CD4-positive, CD25-positive, alpha-beta regulatory T cell (primary cell): ENCODE results near the gene OR9Q2. TPM values are rescaled to one million over a fixed set of nuclear protein-coding genes. Genes with fewer than 3 reads are reported as not detected.

Source experiments
- ATAC-seq, 2 donors: fragments of 150-1000 bp; cut with Tn5 transposase; one replicate each; pipeline ENCODE4 v1.10.0; 2021; ENCODE audit warnings: low read depth in 2 of 2, moderate number of reproducible peaks in 2 of 2, moderate library complexity in 1 of 2
- DNase-seq, 3 donors: peaks; one replicate each; pipeline versions ENCODE4 v3.0.0 to v3.0.0-alpha.2; 2012 to 2022; ENCODE audit warnings: mixed read lengths in 1 of 3
- H3K27ac ChIP-seq: one replicate; pipeline ENCODE4 v1.7.0; 2013; ENCODE audit warnings: mild to moderate bottlenecking, low read length; ENCODE audit not compliant: insufficient read depth, poor library complexity, severe bottlenecking
- H3K27me3 ChIP-seq: one replicate; pipeline ENCODE4 v1.7.0; 2013; ENCODE audit warnings: low read length; ENCODE audit not compliant: control insufficient read depth, insufficient read depth
- H3K36me3 ChIP-seq: one replicate; pipeline ENCODE4 v1.7.0; 2013; ENCODE audit warnings: mild to moderate bottlenecking, low read length, moderate library complexity; ENCODE audit not compliant: control insufficient read depth, insufficient read depth
- H3K4me1 ChIP-seq: 2 replicates; pipeline ENCODE4 v1.7.0; 2013; ENCODE audit warnings: mild to moderate bottlenecking, low read length; ENCODE audit not compliant: insufficient read depth, control insufficient read depth, poor library complexity, severe bottlenecking
- H3K4me3 ChIP-seq: one replicate; pipeline ENCODE4 v1.7.0; 2013; ENCODE audit warnings: low read depth, mild to moderate bottlenecking, low read length, moderate library complexity
- H3K9me3 ChIP-seq, 2 experiments: 1 replicate in 1 of 2; 2 replicates in 1 of 2; pipeline ENCODE4 v1.7.0; 2013; ENCODE audit warnings: low read length in 2 of 2, mild to moderate bottlenecking in 1 of 2, moderate library complexity in 1 of 2; ENCODE audit not compliant: control insufficient read depth in 2 of 2
- H3K27ac Mint-ChIP-seq, 3 donors: one replicate each; pipeline ENCODE4 v1.8.0; 2020 to 2022; ENCODE audit warnings: mild to moderate bottlenecking in 3 of 3, mixed read lengths in 3 of 3, moderate library complexity in 2 of 3
- H3K27me3 Mint-ChIP-seq: one replicate; pipeline ENCODE4 v1.8.0; 2022; ENCODE audit warnings: mild to moderate bottlenecking, mixed read lengths
- H3K36me3 Mint-ChIP-seq: one replicate; pipeline ENCODE4 v1.8.0; 2020; ENCODE audit warnings: mixed read lengths
- H3K4me1 Mint-ChIP-seq, 4 donors: one replicate each; pipeline ENCODE4 v1.8.0; 2020 to 2022; ENCODE audit warnings: mixed read lengths in 4 of 4, mild to moderate bottlenecking in 1 of 4
- H3K4me3 Mint-ChIP-seq, 4 donors: one replicate each; pipeline ENCODE4 v1.8.0; 2020 to 2022; ENCODE audit warnings: mild to moderate bottlenecking in 4 of 4, mixed read lengths in 4 of 4, moderate library complexity in 3 of 4
- H3K9me3 Mint-ChIP-seq, 7 donors: one replicate each; pipeline ENCODE4 v1.8.0; 2020 to 2022; ENCODE audit warnings: mixed read lengths in 7 of 7, mild to moderate bottlenecking in 3 of 7, moderate library complexity in 2 of 7
- polyA plus RNA-seq, 4 donors: library from polyadenylated mRNA; unstranded; fragments of 300-500 nt; fragmentation: Illumina TruSeq; gene quantifications; one replicate each; pipeline ENCODE4 v1.2.3, GENCODE V29; 2021
- total RNA-seq: library from RNA; stranded (reverse); gene quantifications from one replicate; pipeline ENCODE4 v1.2.3, GENCODE V29; 2022

OR9Q2 gene, protein sequence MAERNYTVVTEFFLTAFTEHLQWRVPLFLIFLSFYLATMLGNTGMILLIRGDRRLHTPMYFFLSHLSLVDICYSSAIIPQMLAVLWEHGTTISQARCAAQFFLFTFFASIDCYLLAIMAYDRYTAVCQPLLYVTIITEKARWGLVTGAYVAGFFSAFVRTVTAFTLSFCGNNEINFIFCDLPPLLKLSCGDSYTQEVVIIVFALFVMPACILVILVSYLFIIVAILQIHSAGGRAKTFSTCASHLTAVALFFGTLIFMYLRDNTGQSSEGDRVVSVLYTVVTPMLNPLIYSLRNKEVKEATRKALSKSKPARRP
- total RNA-seq (not detected), polyA plus RNA-seq (not detected)

DNA sequence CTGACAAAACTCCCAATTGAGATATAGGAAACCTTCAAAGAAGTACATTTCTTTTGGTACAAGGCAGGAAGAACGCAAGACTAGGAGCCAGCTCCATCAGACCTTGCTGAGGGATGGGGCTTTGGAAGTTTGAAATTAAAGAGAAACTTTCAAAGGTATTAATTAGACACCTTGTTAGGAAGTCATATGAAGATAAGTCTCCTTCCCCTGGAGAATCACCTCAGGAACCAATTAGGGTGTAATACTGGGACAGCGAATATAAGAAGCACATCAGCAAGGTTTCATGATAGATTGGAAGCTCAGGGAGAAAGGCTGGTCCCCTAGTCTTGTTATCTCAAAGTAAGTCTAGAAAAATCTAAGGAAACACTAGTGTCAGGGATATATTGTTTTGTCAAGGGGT is at the start of gene OR9Q2:
OR9Q2 (plus strand) TSS at position 301 of the 400 bp plus-strand sequence. CDS start 1,421 bp downstream, outside the sequence.
- Mint-ChIP-seq H3K36me3 (no peaks in the 10 kb centered on the region), H3K9me3 (peaks cover 0 to 2% (median 0%) of the 10 kb centered on the region in 7 donors), H3K4me1 (no peaks in the 10 kb centered on the region), H3K27me3 (no peaks in the 10 kb centered on the region), H3K4me3 (no peak within 1 kb of the TSS), H3K27ac (no peak within 1 kb of the TSS)
- Histone ChIP-seq H3K4me1 (no peaks in the 10 kb centered on the region), H3K27me3 (no peaks in the 10 kb centered on the region), H3K9me3 (no peaks in the 10 kb centered on the region), H3K27ac (no peak within 1 kb of the TSS), H3K4me3 (no peak within 1 kb of the TSS), H3K36me3 (no peaks in the 10 kb centered on the region)
- DNase-seq (no peak), ATAC-seq (no peak)

DNA sequence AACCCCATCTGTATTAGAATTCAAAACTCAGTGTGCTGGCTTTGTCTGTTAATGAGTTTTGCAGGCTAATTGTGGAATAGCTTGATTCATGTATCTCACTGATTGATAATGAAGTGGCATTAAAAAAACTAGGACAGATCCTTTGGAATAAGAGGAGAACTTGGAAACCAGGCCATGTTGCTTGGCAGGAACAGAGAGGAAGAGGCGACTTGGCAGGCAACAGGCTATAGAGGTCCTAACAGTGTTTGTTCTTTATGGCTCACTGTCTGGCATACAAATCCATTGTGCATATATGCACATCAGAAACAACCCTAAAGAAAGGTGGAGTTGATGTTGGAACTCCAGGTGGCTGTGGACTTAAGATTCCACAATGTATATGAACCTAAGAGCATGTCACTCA is 46.1 kb upstream of the OR9Q2 start:
- Mint-ChIP-seq H3K27ac (no peak overlapping the region), H3K36me3 (no peaks in the 10 kb centered on the region), H3K9me3 (peaks cover 0 to 6% (median 0%) of the 10 kb centered on the region in 7 donors), H3K4me1 (no peaks in the 10 kb centered on the region), H3K4me3 (no peak overlapping the region), H3K27me3 (peaks cover 6% of the 10 kb centered on the region)
- Histone ChIP-seq H3K36me3 (no peaks in the 10 kb centered on the region), H3K27me3 (no peaks in the 10 kb centered on the region), H3K4me3 (no peak overlapping the region), H3K9me3 (no peaks in the 10 kb centered on the region), H3K4me1 (no peaks in the 10 kb centered on the region), H3K27ac (no peak overlapping the region)
- no peak for DNase-seq
- no peak for ATAC-seq

DNA sequence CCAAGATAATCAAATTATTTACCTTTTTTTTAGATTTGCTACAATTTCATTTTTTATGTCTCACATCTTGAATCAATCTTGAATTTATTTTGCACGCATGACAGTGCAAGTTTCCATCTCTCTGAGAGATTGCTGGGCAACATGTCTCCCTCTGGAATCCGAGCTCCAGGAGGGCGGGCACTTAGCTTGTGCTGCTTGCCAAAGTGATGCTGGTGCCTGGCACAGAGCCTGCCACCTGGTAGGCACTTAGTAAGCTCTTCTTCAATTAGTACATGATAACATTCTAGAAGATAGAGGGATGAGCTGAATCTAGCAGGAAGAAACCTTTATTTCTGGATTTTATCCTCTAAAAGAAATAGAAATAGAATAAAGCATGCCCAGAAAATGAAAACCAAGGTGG is 36.1 kb upstream of the OR9Q2 start:
- H3K36me3 ChIP-seq = no peaks in the 10 kb centered on the region
- no peaks in the 10 kb centered on the region for H3K4me1 ChIP-seq
- H3K27ac Mint-ChIP-seq = no peak overlapping the region
- no peaks in the 10 kb centered on the region for H3K27me3 ChIP-seq
- H3K27me3 Mint-ChIP-seq = peaks cover 7% of the 10 kb centered on the region
- ATAC-seq (no peak), DNase-seq (no peak)
- H3K27ac ChIP-seq = no peak overlapping the region
- no peaks in the 10 kb centered on the region for H3K4me1 Mint-ChIP-seq
- H3K9me3 ChIP-seq = no peaks in the 10 kb centered on the region
- no peak overlapping the region for H3K4me3 ChIP-seq
- H3K36me3 Mint-ChIP-seq = no peaks in the 10 kb centered on the region
- no peak overlapping the region for H3K4me3 Mint-ChIP-seq
- peaks cover 0 to 1% (median 0%) of the 10 kb centered on the region in 7 donors for H3K9me3 Mint-ChIP-seq

DNA sequence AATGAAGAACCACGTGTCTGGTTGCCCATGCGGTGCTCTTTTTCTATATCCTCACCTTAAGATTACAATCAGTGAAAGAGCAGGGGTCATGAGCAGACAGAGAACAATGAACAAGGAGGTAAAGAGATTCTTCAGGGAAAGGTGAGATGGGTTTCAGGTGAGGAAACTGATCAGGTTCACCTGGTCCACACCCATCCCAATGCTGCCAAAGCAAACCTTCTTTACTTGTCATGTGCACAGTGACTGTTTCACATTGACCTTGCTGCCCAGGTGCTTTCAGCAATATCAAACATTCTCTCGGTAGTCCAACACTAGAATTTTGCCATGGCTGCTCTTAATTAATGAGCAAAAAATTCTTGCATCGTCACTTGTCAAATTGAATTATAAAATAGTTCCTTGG is 24.5 kb upstream of the OR9Q2 start:
- Mint-ChIP-seq H3K27me3 (no peaks in the 10 kb centered on the region), H3K4me3 (no peak overlapping the region), H3K9me3 (peaks cover 0 to 5% (median 0%) of the 10 kb centered on the region in 7 donors)

DNA sequence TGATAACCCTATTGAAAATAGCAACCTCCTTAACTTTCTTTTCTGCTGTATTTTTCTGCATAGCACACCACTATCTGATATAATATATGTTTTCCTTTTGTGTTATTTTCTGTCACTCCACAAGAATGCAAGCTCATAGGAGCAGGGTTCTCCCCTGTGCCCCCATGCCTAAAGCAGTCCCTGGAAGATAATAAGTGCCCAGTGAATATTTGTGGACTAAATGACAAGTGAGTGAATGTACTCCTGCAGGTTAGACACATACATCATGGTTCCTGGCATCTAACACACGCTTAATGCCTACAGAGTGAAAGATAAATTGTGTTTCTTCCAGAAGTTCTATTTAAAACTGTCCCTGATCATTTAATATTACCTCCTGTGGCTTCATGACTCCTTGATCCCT is 23.9 kb upstream of the OR9Q2 start:
- ATAC-seq (no peak), DNase-seq (no peak)
- no peaks in the 10 kb centered on the region for H3K36me3 Mint-ChIP-seq

More for the DNA sequence above, 24.5 kb upstream of the OR9Q2 start:
- Mint-ChIP-seq H3K36me3 (no peaks in the 10 kb centered on the region), H3K27ac (no peak overlapping the region), H3K4me1 (no peaks in the 10 kb centered on the region)
- Histone ChIP-seq H3K27ac (no peak overlapping the region), H3K4me1 (no peaks in the 10 kb centered on the region), H3K36me3 (no peaks in the 10 kb centered on the region), H3K4me3 (no peak overlapping the region), H3K9me3 (no peaks in the 10 kb centered on the region), H3K27me3 (no peaks in the 10 kb centered on the region)
- no peak for DNase-seq
- ATAC-seq = no peak

DNA sequence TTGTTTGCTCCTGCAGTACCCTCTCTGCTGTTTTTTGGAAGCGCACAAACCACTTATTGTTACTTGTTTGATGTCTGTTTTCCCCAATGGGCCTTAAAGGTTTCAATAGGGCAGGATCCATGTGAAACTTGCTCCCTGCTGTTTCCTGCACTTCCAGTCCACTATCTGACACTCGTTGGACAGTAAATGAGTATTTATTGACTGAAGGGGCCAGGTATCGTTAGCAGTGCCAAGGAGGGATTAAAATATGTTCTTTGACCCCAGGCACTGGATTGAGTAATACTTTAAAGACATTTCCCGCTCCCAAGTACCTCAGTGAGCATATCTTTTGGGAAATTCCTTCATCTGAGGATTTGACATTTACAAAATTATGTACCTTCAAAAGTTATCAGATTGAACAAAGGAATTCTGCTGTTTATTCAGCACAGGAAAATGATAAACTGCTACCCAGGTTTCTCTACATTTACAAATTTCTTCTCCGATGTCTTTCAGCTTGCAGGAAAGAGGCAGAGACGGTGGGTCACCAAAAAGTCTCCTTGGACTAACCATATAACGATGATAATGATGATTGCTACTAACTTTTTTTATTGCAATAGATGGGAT is 23.3 kb upstream of the OR9Q2 start:
- Histone ChIP-seq H3K27me3 (no peaks in the 10 kb centered on the region), H3K36me3 (no peaks in the 10 kb centered on the region), H3K27ac (no peak overlapping the region), H3K9me3 (no peaks in the 10 kb centered on the region), H3K4me1 (no peaks in the 10 kb centered on the region), H3K4me3 (no peak overlapping the region)
- peaks cover 0 to 2% (median 0%) of the 10 kb centered on the region in 7 donors for H3K9me3 Mint-ChIP-seq
- peaks cover 4% of the 10 kb centered on the region for H3K27me3 Mint-ChIP-seq
- H3K4me3 Mint-ChIP-seq = no peak overlapping the region
- no peaks in the 10 kb centered on the region for H3K4me1 Mint-ChIP-seq
- no peak overlapping the region for H3K27ac Mint-ChIP-seq
- DNase-seq (no peak), ATAC-seq (no peak)
- no peaks in the 10 kb centered on the region for H3K36me3 Mint-ChIP-seq

More for the DNA sequence above, 23.9 kb upstream of the OR9Q2 start:
- H3K4me1 ChIP-seq = no peaks in the 10 kb centered on the region
- H3K27me3 ChIP-seq = no peaks in the 10 kb centered on the region
- H3K4me3 Mint-ChIP-seq = no peak overlapping the region
- no peak overlapping the region for H3K27ac Mint-ChIP-seq
- no peak overlapping the region for H3K27ac ChIP-seq
- H3K4me3 ChIP-seq = no peak overlapping the region
- H3K27me3 Mint-ChIP-seq = no peaks in the 10 kb centered on the region
- H3K9me3 Mint-ChIP-seq = peaks cover 0 to 2% (median 0%) of the 10 kb centered on the region in 7 donors
- H3K36me3 ChIP-seq = no peaks in the 10 kb centered on the region
- no peaks in the 10 kb centered on the region for H3K4me1 Mint-ChIP-seq
- H3K9me3 ChIP-seq = no peaks in the 10 kb centered on the region

DNA sequence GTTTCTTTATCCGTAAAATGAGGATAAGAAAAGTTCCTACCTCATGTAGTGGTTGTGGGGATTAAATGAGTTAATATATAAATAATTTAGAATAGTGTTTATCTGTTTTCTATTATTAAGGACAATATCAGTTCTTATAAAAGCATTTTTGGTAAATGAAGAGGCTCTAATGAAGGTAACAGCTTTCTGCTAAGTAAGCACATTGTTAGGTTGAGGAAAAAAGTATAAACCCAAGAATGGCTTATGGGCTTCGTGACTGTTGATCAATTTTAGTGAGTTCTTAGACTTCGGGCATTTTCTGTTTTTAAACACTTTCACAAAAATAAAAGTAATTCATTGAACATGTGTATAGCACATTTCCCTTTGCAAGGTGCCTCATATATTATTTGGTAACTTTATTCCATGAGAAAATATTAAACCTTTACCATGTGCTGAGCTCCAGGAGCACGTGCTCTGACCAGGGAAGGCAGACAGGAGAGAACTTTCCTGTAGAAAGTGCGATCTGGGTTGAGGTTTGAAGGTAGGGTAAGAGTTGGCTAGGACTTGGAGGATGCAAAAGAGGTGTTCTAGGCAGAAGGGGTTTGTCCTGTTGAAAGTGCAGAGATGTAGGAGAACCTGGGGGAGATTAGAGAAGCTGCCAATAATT is 11.3 kb upstream of the OR9Q2 start:
- H3K27ac ChIP-seq = no peak overlapping the region
- no peak for DNase-seq
- H3K4me3 ChIP-seq = no peak overlapping the region
- Mint-ChIP-seq H3K9me3 (peaks cover 0 to 7% (median 0%) of the 10 kb centered on the region in 7 donors), H3K27me3 (peaks cover 8% of the 10 kb centered on the region), H3K4me1 (no peaks in the 10 kb centered on the region), H3K36me3 (no peaks in the 10 kb centered on the region), H3K4me3 (no peak overlapping the region), H3K27ac (no peak overlapping the region)
- ATAC-seq = no peak
- no peaks in the 10 kb centered on the region for H3K27me3 ChIP-seq
- no peaks in the 10 kb centered on the region for H3K4me1 ChIP-seq
- no peaks in the 10 kb centered on the region for H3K9me3 ChIP-seq
- no peaks in the 10 kb centered on the region for H3K36me3 ChIP-seq
